ENCODE measurements around the gene WFS1. TPM values are rescaled to one million over a fixed set of nuclear protein-coding genes. Genes with fewer than 3 reads are reported as not detected.

WFS1 gene
- total and polyA plus RNA-seq, 8 donors = 10.2 to 28.7 (median 14.6) TPM

- peak in 1 of 6 donors; percentile 39 for DNase-seq
- Histone ChIP-seq H3K27me3 (no peaks in the 10 kb centered on the region), H3K4me3 (no peak overlapping the region), H3K27ac (no peak overlapping the region), H3K4me1 (no peaks in the 10 kb centered on the region), H3K9me3 (no peaks in the 10 kb centered on the region), H3K36me3 (no peaks in the 10 kb centered on the region)
- no peak for FAIRE-seq
- no peak for ATAC-seq
- 56 to 65% methylated on average over 15 of the region's 15 CpGs for WGBS, 2 donors
- intact Hi-C loops (cut with DNase I) = no loop called here
- no peak for TF ChIP-seq CTCF (IDR thresholded peaks at IDR 0.05)
Observed at GRCh38 chr4:6263526-6264224, 6.0 kb upstream of the WFS1 start.

- H3K27ac ChIP-seq = no peak overlapping the region
- ATAC-seq (peak in 3 of 4 donors; percentile 72 to 75 (median 75)), FAIRE-seq (no peak), DNase-seq (peak in 2 of 6 donors; percentile 27 to 34)
- no peaks in the 10 kb centered on the region for H3K36me3 ChIP-seq
- no peak for TF ChIP-seq CTCF (IDR thresholded peaks at IDR 0.05)
- H3K4me3 ChIP-seq = no peak overlapping the region
- no peaks in the 10 kb centered on the region for H3K27me3 ChIP-seq
- intact Hi-C loops (cut with DNase I) = no loop called here
- H3K9me3 ChIP-seq = no peaks in the 10 kb centered on the region
- H3K4me1 ChIP-seq = peaks cover 0 to 5% (median 4%) of the 10 kb centered on the region in 3 donors
- WGBS, 2 donors = 42 to 45% methylated on average over 3 of the region's 3 CpGs
Observed at GRCh38 chr4:6264225-6264540, 5.5 kb upstream of the WFS1 start.

- H3K4me1 ChIP-seq = peaks cover 0 to 6% (median 5%) of the 10 kb centered on the region in 3 donors
- FAIRE-seq (no peak), DNase-seq (no peak), ATAC-seq (no peak)
- no peak for TF ChIP-seq CTCF (IDR thresholded peaks at IDR 0.05)
- no peak overlapping the region for H3K27ac ChIP-seq
- intact Hi-C loops (cut with DNase I) = no loop called here
- H3K9me3 ChIP-seq = no peaks in the 10 kb centered on the region
- no peak overlapping the region for H3K4me3 ChIP-seq
- WGBS, 2 donors = 80 to 95% methylated on average over 3 of the region's 3 CpGs
- H3K36me3 ChIP-seq = no peaks in the 10 kb centered on the region
- no peaks in the 10 kb centered on the region for H3K27me3 ChIP-seq
Observed at GRCh38 chr4:6265546-6265945, 4.1 kb upstream of the WFS1 start.

- H3K27ac ChIP-seq = no peak overlapping the region
- no peaks in the 10 kb centered on the region for H3K36me3 ChIP-seq
- no peak overlapping the region for H3K4me3 ChIP-seq
- no peak for DNase-seq
- ATAC-seq = no peak
- no peaks in the 10 kb centered on the region for H3K9me3 ChIP-seq
- WGBS, 2 donors = 65 to 77% methylated on average over 3 of the region's 3 CpGs
- intact Hi-C loops (cut with DNase I) = no loop called here
- peaks cover 7 to 16% (median 10%) of the 10 kb centered on the region in 3 donors for H3K4me1 ChIP-seq
- TF ChIP-seq CTCF (IDR thresholded peaks at IDR 0.05) = no peak
- FAIRE-seq = no peak
- no peaks in the 10 kb centered on the region for H3K27me3 ChIP-seq
Observed at GRCh38 chr4:6267573-6267972, 2.1 kb upstream of the WFS1 start.

Measured in pancreas (tissue), 10 donors.